HCT116 (cell line): ENCODE data around the gene CALCA.

ENCODE experiments used
- CBX3 ChIP-seq: IDR thresholded peaks from 2 replicates; pipeline ENCODE4 v1.6.1; 2012; ENCODE audit warnings: low read depth
- CEBPB ChIP-seq: IDR thresholded peaks from 2 replicates; pipeline ENCODE4 v1.6.1; 2012; ENCODE audit warnings: low read depth
- EGR1 ChIP-seq: IDR thresholded peaks from 2 replicates; pipeline ENCODE4 v1.6.1; 2012; ENCODE audit warnings: low read depth
- EZH2phosphoT487 ChIP-seq: fragments of 200-600 bp; IDR thresholded peaks from 2 replicates; pipeline ENCODE4 v1.6.1; 2018; ENCODE audit warnings: antibody characterized with exemption, borderline replicate concordance
- POLR2A ChIP-seq: IDR thresholded peaks from 2 replicates; pipeline ENCODE4 v1.7.0; 2011; ENCODE audit warnings: borderline replicate concordance; ENCODE audit not compliant: insufficient read depth, insufficient read length; ENCODE audit errors: extremely low read depth
- RAD21 ChIP-seq: IDR thresholded peaks from 2 replicates; pipeline ENCODE4 v1.6.1; 2012; ENCODE audit warnings: low read depth, mild to moderate bottlenecking
- ZNF274 ChIP-seq: fragments of 200-500 bp; sonication (Bioruptor generic); IDR thresholded peaks from 2 replicates; pipeline ENCODE4 v1.6.1; 2014; ENCODE audit warnings: mild to moderate bottlenecking, low read depth, low read length, inconsistent platforms
- TF ChIP-seq, protein P1 (sequence below), 3 experiments: fragments of 200-600 bp in 1 of 3; sonication (generic) in 1 of 3; IDR thresholded peaks in 2 of 3; conservative IDR thresholded peaks in 1 of 3; 2 replicates each; pipeline ENCODE4 v1.5.1; 2012 to 2017; ENCODE audit warnings: low read depth in 2 of 3, low read length in 2 of 3, antibody characterized with exemption in 1 of 3, borderline replicate concordance in 1 of 3, control low read depth in 1 of 3, mild to moderate bottlenecking in 1 of 3, mixed read lengths in 1 of 3, mixed run types in 1 of 3, moderate library complexity in 1 of 3; ENCODE audit not compliant: insufficient read depth in 1 of 3
- TF ChIP-seq, protein P2 (sequence below): IDR thresholded peaks from 2 replicates; pipeline ENCODE4 v1.6.1; 2012; ENCODE audit warnings: low read depth

DNA sequence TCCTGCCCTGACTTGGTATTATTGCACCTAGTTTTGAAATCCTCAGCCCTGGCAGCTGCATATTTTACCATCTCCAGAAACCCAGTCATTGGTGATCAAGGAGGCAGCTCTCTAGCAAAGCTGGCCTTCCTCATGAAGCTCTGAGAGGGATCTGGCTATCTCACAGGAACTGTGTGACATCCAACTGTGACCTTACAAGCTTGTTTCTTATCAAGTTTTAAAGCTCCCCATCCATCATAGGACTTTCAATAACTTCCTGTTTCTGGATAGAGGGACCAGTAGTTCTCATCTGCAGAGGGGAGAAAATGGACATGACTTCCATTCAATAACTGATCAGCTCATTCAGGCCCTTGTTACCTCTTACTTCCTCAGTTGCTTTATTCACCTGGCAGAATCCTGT, 18.2 kb downstream of the CALCA start:
- TF ChIP-seq EGR1 (no peak), POLR2A (no peak), CBX3 (no peak), ZNF274 (no peak), RAD21 (no peak), EZH2phosphoT487 (no peak), CEBPB (no peak)
- TF ChIP-seq, protein P1, sequence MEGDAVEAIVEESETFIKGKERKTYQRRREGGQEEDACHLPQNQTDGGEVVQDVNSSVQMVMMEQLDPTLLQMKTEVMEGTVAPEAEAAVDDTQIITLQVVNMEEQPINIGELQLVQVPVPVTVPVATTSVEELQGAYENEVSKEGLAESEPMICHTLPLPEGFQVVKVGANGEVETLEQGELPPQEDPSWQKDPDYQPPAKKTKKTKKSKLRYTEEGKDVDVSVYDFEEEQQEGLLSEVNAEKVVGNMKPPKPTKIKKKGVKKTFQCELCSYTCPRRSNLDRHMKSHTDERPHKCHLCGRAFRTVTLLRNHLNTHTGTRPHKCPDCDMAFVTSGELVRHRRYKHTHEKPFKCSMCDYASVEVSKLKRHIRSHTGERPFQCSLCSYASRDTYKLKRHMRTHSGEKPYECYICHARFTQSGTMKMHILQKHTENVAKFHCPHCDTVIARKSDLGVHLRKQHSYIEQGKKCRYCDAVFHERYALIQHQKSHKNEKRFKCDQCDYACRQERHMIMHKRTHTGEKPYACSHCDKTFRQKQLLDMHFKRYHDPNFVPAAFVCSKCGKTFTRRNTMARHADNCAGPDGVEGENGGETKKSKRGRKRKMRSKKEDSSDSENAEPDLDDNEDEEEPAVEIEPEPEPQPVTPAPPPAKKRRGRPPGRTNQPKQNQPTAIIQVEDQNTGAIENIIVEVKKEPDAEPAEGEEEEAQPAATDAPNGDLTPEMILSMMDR (IDR thresholded peaks at IDR 0.05 in 2 of 3, conservative IDR thresholded peaks at IDR 0.05 in 1 of 3; ENCODE audit: borderline replicate concordance in 1 of 3, insufficient read depth in 1 of 3, low read depth in 2 of 3, low read length in 2 of 3) = no peak
- TF ChIP-seq, protein P2, sequence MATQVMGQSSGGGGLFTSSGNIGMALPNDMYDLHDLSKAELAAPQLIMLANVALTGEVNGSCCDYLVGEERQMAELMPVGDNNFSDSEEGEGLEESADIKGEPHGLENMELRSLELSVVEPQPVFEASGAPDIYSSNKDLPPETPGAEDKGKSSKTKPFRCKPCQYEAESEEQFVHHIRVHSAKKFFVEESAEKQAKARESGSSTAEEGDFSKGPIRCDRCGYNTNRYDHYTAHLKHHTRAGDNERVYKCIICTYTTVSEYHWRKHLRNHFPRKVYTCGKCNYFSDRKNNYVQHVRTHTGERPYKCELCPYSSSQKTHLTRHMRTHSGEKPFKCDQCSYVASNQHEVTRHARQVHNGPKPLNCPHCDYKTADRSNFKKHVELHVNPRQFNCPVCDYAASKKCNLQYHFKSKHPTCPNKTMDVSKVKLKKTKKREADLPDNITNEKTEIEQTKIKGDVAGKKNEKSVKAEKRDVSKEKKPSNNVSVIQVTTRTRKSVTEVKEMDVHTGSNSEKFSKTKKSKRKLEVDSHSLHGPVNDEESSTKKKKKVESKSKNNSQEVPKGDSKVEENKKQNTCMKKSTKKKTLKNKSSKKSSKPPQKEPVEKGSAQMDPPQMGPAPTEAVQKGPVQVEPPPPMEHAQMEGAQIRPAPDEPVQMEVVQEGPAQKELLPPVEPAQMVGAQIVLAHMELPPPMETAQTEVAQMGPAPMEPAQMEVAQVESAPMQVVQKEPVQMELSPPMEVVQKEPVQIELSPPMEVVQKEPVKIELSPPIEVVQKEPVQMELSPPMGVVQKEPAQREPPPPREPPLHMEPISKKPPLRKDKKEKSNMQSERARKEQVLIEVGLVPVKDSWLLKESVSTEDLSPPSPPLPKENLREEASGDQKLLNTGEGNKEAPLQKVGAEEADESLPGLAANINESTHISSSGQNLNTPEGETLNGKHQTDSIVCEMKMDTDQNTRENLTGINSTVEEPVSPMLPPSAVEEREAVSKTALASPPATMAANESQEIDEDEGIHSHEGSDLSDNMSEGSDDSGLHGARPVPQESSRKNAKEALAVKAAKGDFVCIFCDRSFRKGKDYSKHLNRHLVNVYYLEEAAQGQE = no peak
